ENCODE data around the gene ADCY1. TPM values are rescaled to one million over a fixed set of nuclear protein-coding genes. Genes with fewer than 3 reads are reported as not detected.

Gene ADCY1
- polyA plus RNA-seq, 1 experiment = 0.26 TPM

DNA sequence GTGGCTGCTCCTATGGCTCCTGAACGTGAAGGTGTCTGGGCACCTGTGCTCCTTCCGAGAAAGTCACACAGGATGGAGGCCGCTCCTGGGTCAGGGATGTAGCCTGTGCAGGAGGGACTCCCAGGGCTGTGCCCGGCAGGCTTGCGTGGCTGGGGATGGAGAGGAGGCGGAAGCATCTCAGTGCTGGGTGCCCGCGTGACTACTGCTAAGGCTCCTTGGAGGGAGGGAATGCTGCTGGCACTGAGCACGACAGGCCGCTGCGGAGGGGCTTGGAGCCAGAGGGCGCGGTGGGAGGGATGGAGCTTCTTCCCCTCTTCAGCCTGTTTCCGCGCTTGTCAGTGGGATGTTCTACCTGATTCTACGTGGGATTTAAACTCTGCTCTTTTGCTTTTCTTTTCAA is 35.0 kb downstream of the ADCY1 start:
- CTCF ChIA-PET = no interaction called here

DNA sequence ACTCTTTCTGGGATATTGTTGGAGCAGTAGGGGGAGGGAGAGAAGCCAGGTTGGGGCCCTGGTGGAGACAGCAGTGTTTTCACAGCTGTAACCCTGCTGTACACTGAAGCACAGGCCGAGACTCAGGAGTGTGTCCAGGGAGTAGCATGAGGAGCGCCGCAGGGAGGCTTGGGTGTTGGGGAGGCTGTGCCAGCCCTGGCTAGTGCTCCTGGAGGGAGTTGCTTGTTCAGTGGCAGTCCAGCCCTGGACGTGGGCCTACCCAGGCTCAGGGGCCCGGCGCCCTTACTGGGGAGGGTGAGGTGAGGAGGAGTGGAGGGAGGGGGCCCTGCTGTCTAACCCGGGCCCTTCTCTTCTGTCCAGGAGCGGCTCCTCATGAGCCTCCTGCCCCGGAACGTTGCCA is 35.9 kb downstream of the ADCY1 start:
- no peaks in the 10 kb centered on the region for H3K36me3 ChIP-seq (ENCODE audit: control insufficient read depth, insufficient read depth, low read length)
- H3K27me3 ChIP-seq (ENCODE audit: control insufficient read depth, insufficient read depth, low read length) = no peaks in the 10 kb centered on the region
- TF ChIP-seq, protein P1, sequence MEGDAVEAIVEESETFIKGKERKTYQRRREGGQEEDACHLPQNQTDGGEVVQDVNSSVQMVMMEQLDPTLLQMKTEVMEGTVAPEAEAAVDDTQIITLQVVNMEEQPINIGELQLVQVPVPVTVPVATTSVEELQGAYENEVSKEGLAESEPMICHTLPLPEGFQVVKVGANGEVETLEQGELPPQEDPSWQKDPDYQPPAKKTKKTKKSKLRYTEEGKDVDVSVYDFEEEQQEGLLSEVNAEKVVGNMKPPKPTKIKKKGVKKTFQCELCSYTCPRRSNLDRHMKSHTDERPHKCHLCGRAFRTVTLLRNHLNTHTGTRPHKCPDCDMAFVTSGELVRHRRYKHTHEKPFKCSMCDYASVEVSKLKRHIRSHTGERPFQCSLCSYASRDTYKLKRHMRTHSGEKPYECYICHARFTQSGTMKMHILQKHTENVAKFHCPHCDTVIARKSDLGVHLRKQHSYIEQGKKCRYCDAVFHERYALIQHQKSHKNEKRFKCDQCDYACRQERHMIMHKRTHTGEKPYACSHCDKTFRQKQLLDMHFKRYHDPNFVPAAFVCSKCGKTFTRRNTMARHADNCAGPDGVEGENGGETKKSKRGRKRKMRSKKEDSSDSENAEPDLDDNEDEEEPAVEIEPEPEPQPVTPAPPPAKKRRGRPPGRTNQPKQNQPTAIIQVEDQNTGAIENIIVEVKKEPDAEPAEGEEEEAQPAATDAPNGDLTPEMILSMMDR (IDR thresholded peaks at IDR 0.05; ENCODE audit: insufficient read depth, low read depth, low read length) = no peak
- no peak for DNase-seq (ENCODE audit: low read depth)
- CTCF ChIA-PET = no interaction called here
- POLR2A ChIA-PET = no interaction called here
- no peak overlapping the region for H3K4me3 ChIP-seq (ENCODE audit: low read depth, low read length)

More for the DNA sequence above, 35.0 kb downstream of the ADCY1 start:
- POLR2A ChIA-PET = no interaction called here
- TF ChIP-seq, protein P1 (IDR thresholded peaks at IDR 0.05; ENCODE audit: insufficient read depth, low read depth, low read length) = no peak
- Histone ChIP-seq H3K4me3 (ENCODE audit: low read depth, low read length) (no peak overlapping the region), H3K36me3 (ENCODE audit: control insufficient read depth, insufficient read depth, low read length) (no peaks in the 10 kb centered on the region), H3K27me3 (ENCODE audit: control insufficient read depth, insufficient read depth, low read length) (no peaks in the 10 kb centered on the region)
- no peak for DNase-seq (ENCODE audit: low read depth)

DNA sequence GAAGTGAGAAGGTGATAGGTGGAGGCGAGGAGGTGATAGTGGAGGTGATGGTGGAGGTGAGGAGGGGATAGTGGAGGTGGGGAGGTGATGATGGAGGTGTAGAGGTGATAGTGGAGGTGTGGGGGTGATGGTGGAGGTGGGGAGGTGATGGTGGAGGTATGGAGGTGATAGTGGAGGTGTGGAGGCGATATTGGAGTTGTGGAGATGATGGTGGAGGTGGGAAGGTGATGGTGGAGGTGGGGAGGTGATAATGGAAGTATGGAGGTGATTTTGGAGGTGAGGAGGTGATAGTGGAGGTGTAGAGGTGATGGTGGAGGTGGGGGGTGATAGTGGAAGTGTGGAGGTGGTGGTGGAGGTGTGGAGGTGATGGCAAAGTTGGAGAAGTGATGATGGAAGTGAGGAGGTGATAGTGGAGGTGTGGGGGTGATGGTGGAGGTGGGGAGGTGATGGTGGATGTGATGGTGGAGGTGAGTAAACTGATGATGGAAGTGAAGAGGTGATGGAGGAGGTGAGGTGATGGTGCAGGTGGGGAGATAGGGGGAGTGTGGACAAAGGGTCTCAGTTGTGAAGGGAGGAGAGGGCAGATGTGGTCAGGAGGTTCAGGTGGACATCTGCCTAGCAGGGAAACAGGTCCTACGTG is 36.6 kb downstream of the ADCY1 start:
- Histone ChIP-seq H3K4me3 (ENCODE audit: low read depth, low read length) (no peak overlapping the region), H3K36me3 (ENCODE audit: control insufficient read depth, insufficient read depth, low read length) (no peaks in the 10 kb centered on the region), H3K27me3 (ENCODE audit: control insufficient read depth, insufficient read depth, low read length) (no peaks in the 10 kb centered on the region)
- no peak for DNase-seq (ENCODE audit: low read depth)
- TF ChIP-seq, protein P1 (IDR thresholded peaks at IDR 0.05; ENCODE audit: insufficient read depth, low read depth, low read length) = no peak
- CTCF ChIA-PET = no interaction called here
- POLR2A ChIA-PET = no interaction called here

DNA sequence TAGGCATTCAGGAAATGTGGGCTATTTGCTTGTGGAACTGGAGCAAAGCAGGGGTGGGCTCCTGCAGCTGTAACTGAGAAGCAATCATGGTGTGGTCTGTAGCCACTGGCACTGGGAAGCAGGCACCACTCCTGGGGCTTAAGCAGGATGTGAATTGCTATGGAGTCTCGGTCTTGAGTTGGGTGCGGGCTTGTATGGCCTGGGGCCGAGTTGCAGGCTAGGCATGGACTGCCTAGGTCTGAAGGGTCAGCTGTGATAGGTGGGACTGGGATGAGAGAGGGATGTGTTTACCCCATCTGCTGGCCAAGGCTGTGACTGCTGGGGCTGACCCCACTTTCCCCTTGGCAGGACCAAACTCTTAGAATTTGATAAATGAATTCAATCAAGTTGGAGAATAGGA is 43.0 kb downstream of the ADCY1 start:
- TF ChIP-seq, protein P1 (IDR thresholded peaks at IDR 0.05; ENCODE audit: insufficient read depth, low read depth, low read length) = no peak
- CTCF ChIA-PET = interaction anchor here (0.9 kb wide), 1 partner anchor 10 kb away, joined by 3 read pairs; no protein-coding TSS in a partner anchor

DNA sequence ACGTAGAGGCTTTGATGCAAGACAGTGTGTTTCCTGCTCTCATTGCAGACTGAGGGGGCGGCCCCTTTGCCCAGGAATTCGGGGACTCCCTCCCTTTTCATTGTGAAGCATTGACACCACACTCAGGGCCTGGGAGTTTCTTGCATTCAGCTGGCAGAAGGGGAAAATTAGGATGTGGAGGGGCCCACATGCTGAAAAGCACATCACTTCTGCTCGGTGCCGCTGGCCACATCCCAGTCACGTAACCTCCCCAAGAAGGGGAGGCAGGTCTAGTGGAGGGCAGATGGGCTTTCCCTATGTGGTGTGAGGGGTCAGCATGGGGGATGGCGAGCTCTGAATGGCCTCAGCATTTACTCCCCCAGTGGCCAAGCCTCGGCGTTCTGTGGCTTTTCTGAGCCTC is 47.9 kb downstream of the ADCY1 start:
- Histone ChIP-seq H3K4me3 (ENCODE audit: low read depth, low read length) (no peak overlapping the region), H3K27me3 (ENCODE audit: control insufficient read depth, insufficient read depth, low read length) (no peaks in the 10 kb centered on the region), H3K36me3 (ENCODE audit: control insufficient read depth, insufficient read depth, low read length) (no peaks in the 10 kb centered on the region)
- no peak for DNase-seq (ENCODE audit: low read depth)
- ChIA-PET CTCF (no interaction called here), POLR2A (no interaction called here)
- TF ChIP-seq, protein P1 (IDR thresholded peaks at IDR 0.05; ENCODE audit: insufficient read depth, low read depth, low read length) = no peak

More for the DNA sequence above, 43.0 kb downstream of the ADCY1 start:
- no peaks in the 10 kb centered on the region for H3K36me3 ChIP-seq (ENCODE audit: control insufficient read depth, insufficient read depth, low read length)
- no peak for DNase-seq (ENCODE audit: low read depth)
- no peak overlapping the region for H3K4me3 ChIP-seq (ENCODE audit: low read depth, low read length)
- no peaks in the 10 kb centered on the region for H3K27me3 ChIP-seq (ENCODE audit: control insufficient read depth, insufficient read depth, low read length)
- POLR2A ChIA-PET = no interaction called here

All from BJ (cell line).